DOHH2 (cell line): ENCODE measurements around the gene SQSTM1.

Experiments
- H3F3A ChIP-seq: fragments of 200-600 bp; sonication (generic), shearing (Covaris generic); 2 replicates; pipeline ENCODE4 v1.6.0; 2016; ENCODE audit warnings: antibody characterized with exemption, mild to moderate bottlenecking; ENCODE audit not compliant: control insufficient read depth, insufficient read depth
- H3K27ac ChIP-seq: fragments of 200-600 bp; sonication (generic); 2 replicates; pipeline ENCODE4 v1.5.1; 2014; ENCODE audit warnings: low read depth, mild to moderate bottlenecking, low read length, moderate library complexity
- H3K27me3 ChIP-seq: fragments of 200-600 bp; sonication (generic); 2 replicates; pipeline ENCODE4 v1.6.1; 2014; ENCODE audit warnings: mild to moderate bottlenecking, low read length, mixed read lengths; ENCODE audit not compliant: control insufficient read depth
- H3K36me3 ChIP-seq: fragments of 200-600 bp; sonication (generic); 2 replicates; pipeline ENCODE4 v1.6.1; 2014; ENCODE audit warnings: mild to moderate bottlenecking, low read length, moderate library complexity, mixed read lengths; ENCODE audit not compliant: control insufficient read depth
- H3K4me1 ChIP-seq: fragments of 200-600 bp; sonication (generic); 2 replicates; pipeline ENCODE4 v1.6.1; 2014; ENCODE audit warnings: mild to moderate bottlenecking, low read length, mixed read lengths; ENCODE audit not compliant: control insufficient read depth
- H3K4me2 ChIP-seq: fragments of 200-600 bp; sonication (generic); 2 replicates; pipeline ENCODE4 v1.6.0; 2014; ENCODE audit warnings: mild to moderate bottlenecking, low read length, moderate library complexity
- H3K4me3 ChIP-seq: fragments of 200-600 bp; sonication (generic); 2 replicates; pipeline ENCODE4 v1.5.1; 2014; ENCODE audit warnings: mild to moderate bottlenecking, low read length, mixed read lengths
- H3K79me2 ChIP-seq: fragments of 200-600 bp; sonication (generic); 2 replicates; pipeline ENCODE4 v1.6.1; 2014; ENCODE audit warnings: mild to moderate bottlenecking, low read length, mixed read lengths; ENCODE audit not compliant: control insufficient read depth
- H3K9me2 ChIP-seq: fragments of 200-600 bp; sonication (generic); replicated peaks from 2 replicates; pipeline ENCODE4 v1.6.1; 2014; ENCODE audit warnings: mild to moderate bottlenecking, low read length, mixed read lengths; ENCODE audit not compliant: control insufficient read depth
- H3K9me3 ChIP-seq: fragments of 200-600 bp; sonication (generic); 2 replicates; pipeline ENCODE4 v1.6.1; 2014; ENCODE audit warnings: antibody characterized with exemption, low read length, mixed read lengths; ENCODE audit not compliant: control insufficient read depth, insufficient read depth
- H4K20me1 ChIP-seq: fragments of 200-600 bp; sonication (generic); 2 replicates; pipeline ENCODE4 v1.6.0; 2014; ENCODE audit warnings: low read depth, mild to moderate bottlenecking, antibody characterized with exemption, low read length, moderate library complexity; ENCODE audit not compliant: control insufficient read depth, insufficient read depth
- EZH2phosphoT487 ChIP-seq: fragments of 200-600 bp; sonication (generic); IDR thresholded peaks from 2 replicates; pipeline ENCODE4 v1.6.1; 2017; ENCODE audit warnings: borderline replicate concordance, mild to moderate bottlenecking, antibody characterized with exemption, low read length, moderate library complexity, mixed read lengths
- TF ChIP-seq, protein P1 (sequence below): fragments of 200-600 bp; sonication (generic); IDR thresholded peaks from one replicate; pipeline ENCODE4 v1.5.1; 2014; ENCODE audit warnings: antibody characterized with exemption, mild to moderate bottlenecking, low read depth, low read length; ENCODE audit not compliant: poor library complexity, severe bottlenecking

The SQSTM1 gene

DNA sequence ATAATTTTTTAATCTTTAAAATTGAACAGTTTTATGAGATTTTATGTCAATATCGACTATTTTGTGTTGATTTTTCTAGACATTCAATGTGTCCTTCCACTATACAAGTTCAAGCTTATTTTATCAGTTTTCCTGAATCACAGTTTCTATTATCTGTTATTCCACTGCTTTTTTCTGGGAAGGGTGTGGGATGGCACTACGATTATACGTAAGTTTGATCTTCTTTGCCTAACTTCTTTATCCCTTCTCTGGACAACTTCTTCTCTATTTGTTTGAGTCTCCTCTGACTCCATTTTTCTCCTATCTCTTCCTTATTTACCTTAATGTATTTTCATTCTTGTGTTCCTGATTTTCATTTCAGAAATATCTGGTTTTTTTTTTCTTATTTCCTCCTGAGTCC, 62.5 kb downstream of the SQSTM1 start:
- Histone ChIP-seq H3K4me2 (no peak overlapping the region), H3K79me2 (no peaks in the 10 kb centered on the region), H3K4me1 (no peaks in the 10 kb centered on the region), H3K27me3 (no peaks in the 10 kb centered on the region), H3K36me3 (peaks cover 71% of the 10 kb centered on the region), H3K4me3 (no peak overlapping the region), H3K9me3 (peaks cover 19% of the 10 kb centered on the region), H3F3A (no peaks in the 10 kb centered on the region), H4K20me1 (no peaks in the 10 kb centered on the region), H3K27ac (no peak overlapping the region), H3K9me2 (no peaks in the 10 kb centered on the region)
- TF ChIP-seq, protein P1, sequence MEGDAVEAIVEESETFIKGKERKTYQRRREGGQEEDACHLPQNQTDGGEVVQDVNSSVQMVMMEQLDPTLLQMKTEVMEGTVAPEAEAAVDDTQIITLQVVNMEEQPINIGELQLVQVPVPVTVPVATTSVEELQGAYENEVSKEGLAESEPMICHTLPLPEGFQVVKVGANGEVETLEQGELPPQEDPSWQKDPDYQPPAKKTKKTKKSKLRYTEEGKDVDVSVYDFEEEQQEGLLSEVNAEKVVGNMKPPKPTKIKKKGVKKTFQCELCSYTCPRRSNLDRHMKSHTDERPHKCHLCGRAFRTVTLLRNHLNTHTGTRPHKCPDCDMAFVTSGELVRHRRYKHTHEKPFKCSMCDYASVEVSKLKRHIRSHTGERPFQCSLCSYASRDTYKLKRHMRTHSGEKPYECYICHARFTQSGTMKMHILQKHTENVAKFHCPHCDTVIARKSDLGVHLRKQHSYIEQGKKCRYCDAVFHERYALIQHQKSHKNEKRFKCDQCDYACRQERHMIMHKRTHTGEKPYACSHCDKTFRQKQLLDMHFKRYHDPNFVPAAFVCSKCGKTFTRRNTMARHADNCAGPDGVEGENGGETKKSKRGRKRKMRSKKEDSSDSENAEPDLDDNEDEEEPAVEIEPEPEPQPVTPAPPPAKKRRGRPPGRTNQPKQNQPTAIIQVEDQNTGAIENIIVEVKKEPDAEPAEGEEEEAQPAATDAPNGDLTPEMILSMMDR = no peak
- no peak for TF ChIP-seq EZH2phosphoT487

DNA sequence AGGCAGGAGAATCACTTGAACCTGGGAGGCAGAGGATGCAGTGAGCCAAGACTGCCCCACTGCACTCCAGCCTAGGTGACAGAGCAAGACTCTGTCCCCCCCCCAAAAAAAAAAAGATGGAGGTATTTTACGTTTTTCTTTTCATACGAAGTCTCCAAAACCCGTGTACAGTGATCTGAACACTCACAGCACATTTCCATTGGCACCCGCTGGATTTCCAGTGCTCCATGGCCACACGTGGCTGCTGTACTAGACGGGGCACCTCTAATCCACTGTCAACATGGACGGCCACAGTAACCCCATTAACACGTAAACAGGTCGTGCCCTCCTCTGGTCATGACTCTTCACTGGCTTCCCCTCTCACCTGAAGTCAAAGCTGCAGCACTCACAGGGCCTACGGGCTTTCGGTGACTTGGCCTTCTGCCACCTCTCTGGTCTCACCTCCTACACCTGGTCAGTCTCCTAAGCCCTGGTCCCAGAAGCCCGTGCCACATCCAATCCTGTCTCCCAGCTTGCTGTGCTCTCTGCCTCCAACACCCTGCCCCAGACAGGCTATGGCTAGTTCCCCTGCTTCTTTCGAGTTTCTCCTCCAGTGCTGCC, 64.9 kb downstream of the SQSTM1 start:
- Histone ChIP-seq H3K9me2 (no peaks in the 10 kb centered on the region), H3K4me1 (no peaks in the 10 kb centered on the region), H3K79me2 (no peaks in the 10 kb centered on the region), H3K27me3 (no peaks in the 10 kb centered on the region), H3K4me2 (no peak overlapping the region), H3K9me3 (peaks cover 19% of the 10 kb centered on the region), H3F3A (no peaks in the 10 kb centered on the region), H4K20me1 (no peaks in the 10 kb centered on the region), H3K36me3 (peaks cover 78% of the 10 kb centered on the region), H3K4me3 (no peak overlapping the region), H3K27ac (no peak overlapping the region)
- no peak for TF ChIP-seq EZH2phosphoT487
- TF ChIP-seq, protein P1 = no peak

DNA sequence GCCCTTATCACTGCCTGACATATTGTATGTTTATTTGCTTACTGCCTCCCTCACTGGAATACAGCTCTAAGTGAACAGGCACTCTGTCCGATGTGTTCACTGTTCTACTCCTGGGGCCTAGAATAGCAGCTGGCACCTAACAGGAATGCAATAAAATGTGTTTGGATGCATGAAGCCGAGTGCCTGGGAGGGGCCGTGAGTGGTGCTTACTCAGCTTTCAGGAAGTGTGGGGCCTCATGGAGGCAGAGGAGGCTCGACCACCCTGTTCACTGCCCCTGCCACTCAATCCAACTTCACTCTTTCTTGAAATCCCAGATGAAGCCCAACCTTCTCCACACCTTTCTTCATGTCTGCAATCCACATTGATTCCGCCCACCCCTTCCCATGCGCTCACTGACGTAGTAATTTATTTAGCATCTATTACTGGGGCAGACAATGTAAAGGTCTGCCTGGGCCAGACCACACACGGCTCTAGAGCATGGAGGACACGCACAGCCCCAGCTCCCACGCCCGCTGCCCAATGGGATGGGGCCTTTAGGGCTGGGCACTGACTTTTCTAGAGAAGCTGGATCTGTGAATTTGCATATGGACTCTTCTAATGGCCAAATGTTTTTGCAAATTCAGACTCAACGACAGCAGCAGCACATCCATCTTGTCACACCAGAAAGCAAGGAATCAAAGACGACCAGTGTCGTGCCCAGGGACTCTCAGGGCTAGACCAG, 65.6 kb downstream of the SQSTM1 start:
- H3K36me3 ChIP-seq = peaks cover 86% of the 10 kb centered on the region
- no peaks in the 10 kb centered on the region for H3K4me1 ChIP-seq
- no peak overlapping the region for H3K4me2 ChIP-seq
- no peaks in the 10 kb centered on the region for H3K27me3 ChIP-seq
- H3K79me2 ChIP-seq = no peaks in the 10 kb centered on the region
- H3K9me2 ChIP-seq = no peaks in the 10 kb centered on the region
- H3K27ac ChIP-seq = no peak overlapping the region
- no peak overlapping the region for H3K4me3 ChIP-seq
- peaks cover 19% of the 10 kb centered on the region for H3K9me3 ChIP-seq
- no peaks in the 10 kb centered on the region for H3F3A ChIP-seq
- TF ChIP-seq, protein P1 = no peak
- no peak for TF ChIP-seq EZH2phosphoT487
- H4K20me1 ChIP-seq = no peaks in the 10 kb centered on the region
